MM.1S (cell line): ENCODE results near the gene ITGB3.

Source experiments
- DNase-seq: peaks from one replicate; pipeline ENCODE4 v3.0.0-alpha.2; 2015
- H2AFZ ChIP-seq: fragments of 300-600 bp; sonication (generic); 2 replicates; pipeline ENCODE4 v1.6.0; 2016; ENCODE audit warnings: antibody characterized with exemption, low read length
- H3F3A ChIP-seq: fragments of 300-600 bp; sonication (generic); 2 replicates; pipeline ENCODE4 v1.6.1; 2016; ENCODE audit warnings: mild to moderate bottlenecking, antibody characterized with exemption, low read length, moderate library complexity, mixed read lengths; ENCODE audit not compliant: insufficient read depth
- H3K27ac ChIP-seq: fragments of 300-600 bp; sonication (generic); 2 replicates; pipeline ENCODE4 v1.5.1; 2016; ENCODE audit warnings: mild to moderate bottlenecking, low read length
- H3K27me3 ChIP-seq: fragments of 300-600 bp; sonication (generic); replicated peaks from 2 replicates; pipeline ENCODE4 v1.6.0; 2016; ENCODE audit warnings: low read length; ENCODE audit not compliant: insufficient read depth
- H3K36me3 ChIP-seq: fragments of 300-600 bp; sonication (generic); replicated peaks from 2 replicates; pipeline ENCODE4 v1.6.1; 2016; ENCODE audit warnings: mild to moderate bottlenecking, low read length, mixed read lengths; ENCODE audit not compliant: insufficient read depth
- H3K4me1 ChIP-seq: fragments of 300-600 bp; sonication (generic); 2 replicates; pipeline ENCODE4 v1.6.1; 2016; ENCODE audit warnings: low read length, mixed read lengths
- H3K4me2 ChIP-seq: fragments of 300-600 bp; sonication (generic); 2 replicates; pipeline ENCODE4 v1.6.0; 2016; ENCODE audit warnings: low read depth, low read length
- H3K4me3 ChIP-seq: fragments of 300-600 bp; sonication (generic); 2 replicates; pipeline ENCODE4 v1.5.1; 2016; ENCODE audit warnings: low read length, mixed read lengths
- H3K79me2 ChIP-seq: fragments of 300-600 bp; sonication (generic); 2 replicates; pipeline ENCODE4 v1.6.1; 2016; ENCODE audit warnings: mixed run types, low read length, mixed read lengths
- H3K9ac ChIP-seq: fragments of 300-600 bp; sonication (generic); 2 replicates; pipeline ENCODE4 v1.6.1; 2016; ENCODE audit warnings: low read length, mixed read lengths
- H3K9me2 ChIP-seq: fragments of 300-600 bp; sonication (generic); replicated peaks from 2 replicates; pipeline ENCODE4 v1.6.1; 2016; ENCODE audit warnings: mild to moderate bottlenecking, low read length, mixed read lengths; ENCODE audit not compliant: insufficient read depth
- H3K9me3 ChIP-seq: fragments of 300-600 bp; sonication (generic); replicated peaks from 2 replicates; pipeline ENCODE4 v1.6.1; 2016; ENCODE audit warnings: mild to moderate bottlenecking, low read length, mixed read lengths; ENCODE audit not compliant: insufficient read depth
- H4K20me1 ChIP-seq: fragments of 300-600 bp; sonication (generic); 2 replicates; pipeline ENCODE4 v1.6.1; 2016; ENCODE audit warnings: mild to moderate bottlenecking, low read length, moderate library complexity, mixed read lengths; ENCODE audit not compliant: insufficient read depth
- CTCF ChIP-seq: fragments of 300-600 bp; sonication (generic); IDR thresholded peaks from 2 replicates; pipeline ENCODE4 v1.5.1; 2016; ENCODE audit warnings: antibody characterized with exemption, low read length, mixed read lengths
- EZH2 ChIP-seq: fragments of 300-600 bp; sonication (generic); optimal IDR thresholded peaks from 2 replicates; pipeline ENCODE3; 2017; ENCODE audit warnings: low read depth, mild to moderate bottlenecking, antibody characterized with exemption, low read length, mixed read lengths
- EZH2phosphoT487 ChIP-seq: fragments of 300-600 bp; sonication (generic); IDR thresholded peaks from 2 replicates; pipeline ENCODE4 v1.6.1; 2018; ENCODE audit warnings: antibody characterized with exemption, low read length

Gene ITGB3

DNA sequence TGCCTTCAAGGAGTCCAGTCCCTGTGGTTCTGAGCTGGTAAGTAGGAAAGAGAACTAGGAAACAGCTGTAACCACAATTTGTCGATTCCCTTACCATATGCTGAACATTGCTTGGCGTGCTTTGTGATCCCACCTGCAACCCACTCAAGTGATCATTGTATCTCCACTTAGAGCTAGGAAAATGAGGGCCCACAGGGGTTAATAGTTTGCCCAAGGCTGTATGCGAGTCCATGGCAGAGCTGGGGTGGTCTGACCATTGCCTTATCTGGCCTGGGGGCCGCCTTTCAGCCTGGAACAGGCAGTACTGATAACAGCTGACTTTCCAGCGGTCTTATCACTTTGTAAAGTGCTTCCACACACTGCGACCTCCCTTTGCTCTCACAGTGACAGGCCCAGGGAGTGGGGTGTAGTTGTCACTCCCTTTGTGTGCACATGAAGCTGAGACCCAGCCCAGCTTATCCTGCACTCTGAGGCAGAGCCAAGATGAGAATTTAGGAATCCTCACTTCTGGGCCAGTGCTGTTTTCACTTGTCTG lies 34.7 kb upstream of the ITGB3 start:
- no peak overlapping the region for H2AFZ ChIP-seq
- H3K27ac ChIP-seq = no peak overlapping the region
- H3K9ac ChIP-seq = no peak overlapping the region

DNA sequence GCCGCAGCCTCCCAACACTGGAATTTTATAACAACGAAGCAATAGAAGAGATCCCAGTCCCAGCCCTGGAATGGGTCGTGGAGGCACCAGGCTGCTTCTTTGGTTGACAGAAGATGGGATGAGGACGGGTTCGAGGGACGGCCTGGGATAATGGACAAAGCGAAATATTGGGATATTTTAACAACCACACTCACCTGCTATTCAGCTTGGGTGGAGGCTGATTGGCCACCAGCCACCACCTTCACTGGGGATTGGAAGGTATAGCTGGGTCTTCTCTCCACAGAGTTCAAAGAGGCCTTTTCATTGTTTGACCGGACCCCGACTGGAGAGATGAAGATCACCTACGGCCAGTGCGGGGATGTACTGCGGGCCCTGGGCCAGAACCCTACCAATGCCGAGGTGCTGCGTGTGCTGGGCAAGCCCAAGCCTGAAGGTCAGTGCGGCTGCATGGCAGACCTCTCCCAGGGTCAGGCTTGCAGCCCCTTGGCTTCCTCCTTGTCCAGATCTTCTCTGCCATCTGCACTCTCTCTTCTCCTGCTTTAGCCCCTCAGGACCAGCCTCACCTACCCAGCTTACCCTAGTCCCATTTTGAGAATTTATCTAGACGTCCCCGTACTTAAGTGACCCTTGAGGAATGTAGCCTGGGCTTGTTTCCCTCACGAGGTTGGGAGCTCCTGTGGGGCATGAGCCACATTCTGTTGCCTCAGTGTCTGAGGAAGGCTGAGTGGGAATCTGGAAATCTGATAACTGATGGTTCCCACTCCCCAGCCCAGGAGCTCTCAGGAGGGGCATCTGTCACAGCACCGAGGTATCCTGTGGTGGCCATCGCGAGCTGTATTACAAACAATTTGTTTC lies 33.8 kb upstream of the ITGB3 start:
- H3K9ac ChIP-seq = no peak overlapping the region
- no peaks in the 10 kb centered on the region for H3K79me2 ChIP-seq
- TF ChIP-seq EZH2phosphoT487 (no peak), CTCF (no peak), EZH2 (no peak)
- no peaks in the 10 kb centered on the region for H3K27me3 ChIP-seq
- no peaks in the 10 kb centered on the region for H3K9me2 ChIP-seq
- no peaks in the 10 kb centered on the region for H3F3A ChIP-seq
- H2AFZ ChIP-seq = no peak overlapping the region
- H4K20me1 ChIP-seq = no peaks in the 10 kb centered on the region
- no peaks in the 10 kb centered on the region for H3K36me3 ChIP-seq
- no peak overlapping the region for H3K27ac ChIP-seq
- H3K4me2 ChIP-seq = no peak overlapping the region
- H3K4me3 ChIP-seq = no peak overlapping the region
- DNase-seq = no peak
- no peaks in the 10 kb centered on the region for H3K4me1 ChIP-seq
- H3K9me3 ChIP-seq = no peaks in the 10 kb centered on the region

More for the DNA sequence above, 34.7 kb upstream of the ITGB3 start:
- DNase-seq = no peak
- H3K79me2 ChIP-seq = no peaks in the 10 kb centered on the region
- no peaks in the 10 kb centered on the region for H3K9me2 ChIP-seq
- H3K4me2 ChIP-seq = no peak overlapping the region
- H3K4me3 ChIP-seq = no peak overlapping the region
- H3F3A ChIP-seq = no peaks in the 10 kb centered on the region
- no peaks in the 10 kb centered on the region for H3K27me3 ChIP-seq
- no peaks in the 10 kb centered on the region for H3K36me3 ChIP-seq
- H3K9me3 ChIP-seq = no peaks in the 10 kb centered on the region
- TF ChIP-seq EZH2 (no peak), EZH2phosphoT487 (no peak), CTCF (no peak)
- H3K4me1 ChIP-seq = no peaks in the 10 kb centered on the region
- no peaks in the 10 kb centered on the region for H4K20me1 ChIP-seq

DNA sequence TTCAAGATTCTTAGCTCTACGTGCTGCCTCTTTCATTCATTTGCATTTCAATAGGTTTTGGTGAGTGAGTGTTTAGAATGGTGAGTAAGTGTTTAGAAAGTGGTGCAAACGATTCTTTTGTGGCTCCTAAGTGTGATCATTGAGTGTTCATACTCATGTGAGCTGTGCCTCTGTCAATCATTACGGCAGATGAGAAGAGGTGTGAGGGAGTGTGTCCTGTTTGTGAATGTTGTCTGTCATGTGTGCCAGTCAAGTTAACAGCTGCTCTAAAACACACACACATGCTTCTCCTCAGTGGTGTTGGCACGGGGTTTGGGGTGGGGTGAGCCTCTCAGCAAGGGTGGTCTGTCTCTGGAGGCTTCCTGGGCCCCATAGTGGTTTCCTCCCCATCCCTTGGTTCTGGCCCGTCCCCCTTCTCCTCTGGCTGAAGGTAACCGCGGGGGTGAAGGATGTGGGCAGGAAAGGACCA lies 33.1 kb upstream of the ITGB3 start:
- Histone ChIP-seq H2AFZ (no peak overlapping the region), H3K9me2 (no peaks in the 10 kb centered on the region), H3K4me1 (no peaks in the 10 kb centered on the region), H4K20me1 (no peaks in the 10 kb centered on the region), H3K9ac (no peak overlapping the region), H3K36me3 (no peaks in the 10 kb centered on the region), H3K27me3 (no peaks in the 10 kb centered on the region), H3K27ac (no peak overlapping the region), H3K9me3 (no peaks in the 10 kb centered on the region), H3K4me3 (no peak overlapping the region), H3K4me2 (no peak overlapping the region), H3K79me2 (no peaks in the 10 kb centered on the region), H3F3A (no peaks in the 10 kb centered on the region)
- no peak for TF ChIP-seq EZH2
- TF ChIP-seq CTCF = no peak
- no peak for TF ChIP-seq EZH2phosphoT487
- DNase-seq = no peak
